Activated CD4-positive, alpha-beta T cell treated with anti-CD3 and anti-CD28 coated beads, Interleukin-2, amount 50 U/mL, for 16 hours (primary cell): ENCODE measurements around the gene CYTH4.

Source experiments
- DNase-seq: peaks from one replicate; pipeline ENCODE4 v3.0.0-alpha.2; 2020

Gene CYTH4

DNA sequence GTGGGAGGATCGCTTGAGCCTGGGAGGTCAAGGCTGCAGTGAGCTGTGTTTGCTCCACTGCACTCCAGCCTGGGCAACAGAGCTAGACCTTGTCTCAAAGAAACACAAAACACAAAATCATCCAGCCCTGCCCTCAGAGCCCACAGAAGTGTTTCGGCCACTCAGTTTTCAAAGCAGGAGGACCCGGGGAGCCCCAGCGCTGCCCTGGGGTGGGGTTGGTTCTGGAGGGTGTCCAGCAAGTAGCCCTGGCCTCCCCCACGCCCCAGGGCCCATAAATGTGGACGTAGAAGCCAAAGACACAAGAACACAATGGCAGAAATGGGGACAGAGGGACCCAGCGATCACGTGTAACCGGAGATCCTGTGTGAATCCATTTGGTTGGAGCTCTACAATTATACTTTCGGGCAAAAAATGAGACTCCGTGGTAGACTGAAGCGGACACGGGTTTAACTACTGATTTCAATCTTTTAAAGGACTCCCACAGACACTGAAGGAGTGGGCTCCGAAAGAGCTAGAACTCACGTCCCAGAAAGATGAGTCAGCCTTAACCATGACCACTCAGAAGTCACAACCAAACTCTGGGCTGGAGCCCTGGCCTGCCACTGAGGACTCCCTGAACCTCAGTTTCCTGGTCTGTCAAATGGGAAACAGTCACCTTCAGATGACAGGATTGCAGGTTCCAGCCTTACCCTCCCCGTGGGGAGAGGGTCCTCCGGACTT, 9.0 kb upstream of the CYTH4 start:
- peak; percentile 64 for DNase-seq

DNA sequence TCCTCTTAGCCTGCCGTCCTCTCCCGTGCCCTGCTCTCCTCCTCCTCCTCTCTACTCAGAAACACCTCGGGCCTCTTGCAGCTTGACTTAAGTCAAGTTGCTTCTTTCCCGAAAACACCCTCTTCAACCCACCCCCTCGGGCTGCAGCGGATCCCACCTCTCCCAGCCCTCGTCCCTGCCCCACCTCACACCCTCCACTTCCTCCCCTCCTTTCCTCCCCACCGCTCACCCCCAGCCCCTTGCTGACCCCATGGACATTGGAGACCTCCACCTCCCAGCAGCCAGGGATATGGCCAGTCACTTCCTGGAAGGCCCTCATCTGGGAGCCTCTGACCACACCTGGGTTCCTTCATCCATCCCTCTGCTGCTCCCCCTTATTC, 8.5 kb upstream of the CYTH4 start:
- no peak for DNase-seq

DNA sequence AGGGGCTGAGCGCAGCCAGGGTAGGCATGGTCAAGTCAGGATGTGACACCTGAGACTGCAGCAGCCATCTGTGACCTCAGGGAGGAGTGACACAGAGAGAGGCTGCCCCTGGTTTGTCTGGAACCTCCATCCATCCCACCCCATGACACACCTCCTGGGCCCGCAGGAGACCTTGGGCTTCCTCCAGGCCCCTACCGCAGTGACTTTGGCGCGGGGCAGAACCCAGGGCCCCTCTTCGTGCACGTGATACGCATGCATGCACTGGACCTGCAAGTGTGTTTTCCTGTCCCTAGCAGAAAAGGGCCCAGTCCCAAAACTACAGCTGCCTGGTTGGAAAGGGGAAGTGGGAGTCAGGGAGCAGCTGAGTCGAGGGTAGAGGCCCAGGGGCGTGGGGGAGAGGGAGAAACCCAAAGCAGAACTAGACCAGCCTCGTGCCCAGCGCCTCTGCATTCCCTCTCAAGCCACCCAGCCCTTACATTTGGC, 7.9 kb upstream of the CYTH4 start:
- DNase-seq = no peak

DNA sequence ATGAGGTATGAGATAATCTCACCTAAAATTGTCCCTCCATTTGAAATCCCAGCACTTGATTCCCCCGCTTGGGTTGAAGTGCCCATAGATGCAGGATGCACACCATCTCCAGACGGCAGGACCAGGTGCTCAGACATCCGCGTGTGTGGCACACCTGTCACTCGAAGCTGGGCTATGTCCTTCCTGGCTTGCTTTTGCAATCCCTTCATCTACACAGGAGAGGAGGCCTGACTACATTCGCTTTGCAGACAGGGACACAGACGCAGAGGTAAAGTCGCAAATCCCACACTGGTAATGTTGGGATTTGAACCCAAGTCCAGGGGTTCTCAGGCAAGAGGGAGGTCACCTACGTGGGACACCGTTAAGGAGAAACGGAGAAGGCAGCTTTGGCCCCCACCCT, 7.2 kb upstream of the CYTH4 start:
- DNase-seq = no peak

DNA sequence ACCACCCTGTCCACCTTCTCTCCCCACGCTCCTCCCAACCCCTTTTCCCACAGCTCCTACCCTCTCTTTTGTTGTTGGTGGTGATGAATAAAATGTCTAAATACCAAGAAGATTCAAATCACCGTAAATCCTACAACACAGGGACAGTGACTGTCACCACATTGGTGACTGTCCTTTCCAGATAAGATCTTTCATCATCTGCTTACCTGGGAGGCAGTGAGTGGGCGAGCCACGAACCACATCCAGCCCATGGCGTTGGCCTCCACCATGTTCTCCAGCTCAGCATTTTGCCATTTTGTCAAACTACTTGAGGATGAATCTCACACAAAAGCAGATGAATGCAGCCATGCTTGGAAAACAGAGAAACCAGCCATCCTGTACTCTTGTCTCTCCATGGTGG, 6.7 kb upstream of the CYTH4 start:
- peak; percentile 74 for DNase-seq

DNA sequence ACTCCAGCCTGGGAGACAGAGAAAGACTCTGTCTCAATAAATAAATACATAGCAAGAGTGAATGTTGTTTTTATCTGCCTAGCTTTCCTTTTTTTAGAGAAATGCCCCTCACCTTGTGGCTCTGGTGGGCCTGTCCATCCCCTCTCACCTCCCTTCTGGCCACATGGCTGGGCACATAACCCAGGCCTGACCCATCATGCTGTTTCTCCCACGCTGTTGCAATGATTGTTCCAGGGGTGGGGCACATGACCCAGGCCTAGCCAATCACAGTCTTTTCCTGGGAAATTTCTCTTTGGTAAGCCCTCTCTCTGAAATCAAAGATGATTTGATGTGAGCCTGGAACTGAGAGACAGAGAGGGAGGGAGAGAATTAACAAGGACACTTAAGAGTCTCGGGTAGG, 5.5 kb upstream of the CYTH4 start:
- DNase-seq = no peak

DNA sequence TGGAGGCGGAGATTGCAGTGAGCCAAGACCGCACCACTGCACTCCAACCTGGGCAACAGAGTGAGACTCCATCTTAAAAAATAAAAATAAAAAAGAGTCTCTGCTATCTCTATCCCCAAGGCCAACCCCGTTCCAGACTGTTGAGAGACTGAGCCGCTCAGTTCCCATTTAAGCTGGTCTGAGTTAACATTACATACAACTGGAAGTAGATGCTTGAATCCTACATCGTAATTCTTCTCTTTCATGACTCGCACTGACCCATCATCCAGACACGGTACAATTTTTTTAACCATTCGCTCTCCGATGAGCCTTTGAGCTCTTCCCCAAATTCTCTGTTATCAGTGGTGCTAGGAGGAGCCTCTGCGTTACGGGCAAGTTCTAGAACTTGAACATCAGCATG, 4.9 kb upstream of the CYTH4 start:
- no peak for DNase-seq

DNA sequence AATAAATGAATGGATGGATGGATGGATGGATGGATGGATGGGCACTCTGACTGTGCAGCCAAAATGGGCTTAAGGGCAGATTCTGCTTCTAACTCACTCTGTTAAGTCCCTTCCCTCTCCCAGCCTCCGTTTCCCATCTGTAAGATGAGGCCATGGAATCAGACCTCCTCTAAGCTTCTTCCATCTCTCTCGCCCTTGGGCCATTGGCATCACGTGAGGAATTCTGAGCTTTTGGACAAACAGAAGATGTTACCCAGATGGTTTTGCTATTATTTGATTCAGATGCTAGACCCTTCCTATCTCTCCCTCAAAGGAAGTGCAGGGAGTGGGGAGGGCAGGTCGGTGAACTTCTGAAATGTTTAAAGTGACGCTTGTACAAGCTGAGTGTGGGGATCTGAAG, 4.0 kb upstream of the CYTH4 start:
- DNase-seq = no peak

DNA sequence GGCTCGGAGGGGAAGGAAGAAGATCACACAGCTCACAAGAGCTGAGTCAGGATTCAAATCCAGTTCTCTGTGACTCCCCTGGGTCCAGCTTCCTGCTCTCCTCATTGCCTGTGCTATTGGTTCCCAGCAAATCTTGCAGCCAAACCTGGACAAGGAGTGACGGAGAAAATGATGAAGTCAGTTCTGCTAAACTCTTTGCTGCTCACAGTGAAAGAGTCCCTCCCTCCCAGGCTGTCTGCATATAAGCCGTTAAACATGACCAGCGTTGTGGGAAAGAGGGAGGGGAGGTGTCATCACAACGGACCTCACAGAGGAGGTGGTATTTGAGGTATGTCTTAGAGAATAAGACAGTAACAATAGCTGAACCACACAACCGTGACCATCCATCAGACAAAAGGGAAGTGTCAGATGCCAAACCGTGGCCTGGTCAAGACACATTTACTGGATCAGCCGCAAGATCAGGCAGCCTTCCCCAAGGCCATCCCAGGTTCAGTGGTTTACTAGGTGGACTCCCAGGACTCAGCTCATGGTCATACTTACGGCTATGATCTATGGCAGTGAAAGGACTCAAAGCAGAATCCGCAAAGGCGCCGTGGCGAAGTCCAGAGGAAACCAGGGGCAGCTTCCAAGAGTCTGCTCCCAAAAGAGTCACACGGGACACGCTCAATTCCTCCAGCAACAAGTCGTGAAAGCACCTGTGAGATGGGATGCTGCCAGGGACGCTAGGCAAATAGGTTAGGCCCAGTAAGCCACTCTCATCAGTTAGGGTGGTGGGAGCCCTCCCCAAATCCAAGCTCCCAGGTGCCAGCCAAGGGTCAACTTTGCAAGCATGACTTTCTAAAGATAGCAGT, 2.8 kb upstream of the CYTH4 start:
- no peak for DNase-seq

DNA sequence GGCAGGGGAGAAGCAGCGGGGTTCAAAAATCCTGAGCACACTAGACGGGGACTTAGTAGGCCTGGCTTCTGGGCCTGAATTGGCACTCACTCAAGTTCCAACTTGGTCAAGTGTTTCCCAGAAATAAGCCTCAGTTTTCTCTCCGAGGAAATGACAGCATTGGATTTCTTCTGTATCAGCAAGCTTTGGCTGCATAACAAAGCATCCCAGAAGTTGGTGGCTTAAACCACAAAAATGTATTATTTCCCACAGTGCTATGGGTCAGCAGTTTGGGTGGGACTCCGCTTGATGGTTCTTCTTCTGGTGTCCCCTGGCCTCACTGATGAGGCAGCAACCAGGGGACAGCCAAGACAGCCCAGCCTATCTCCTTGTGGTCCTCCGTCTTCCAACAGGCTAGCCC, 1.6 kb upstream of the CYTH4 start:
- no peak for DNase-seq

DNA sequence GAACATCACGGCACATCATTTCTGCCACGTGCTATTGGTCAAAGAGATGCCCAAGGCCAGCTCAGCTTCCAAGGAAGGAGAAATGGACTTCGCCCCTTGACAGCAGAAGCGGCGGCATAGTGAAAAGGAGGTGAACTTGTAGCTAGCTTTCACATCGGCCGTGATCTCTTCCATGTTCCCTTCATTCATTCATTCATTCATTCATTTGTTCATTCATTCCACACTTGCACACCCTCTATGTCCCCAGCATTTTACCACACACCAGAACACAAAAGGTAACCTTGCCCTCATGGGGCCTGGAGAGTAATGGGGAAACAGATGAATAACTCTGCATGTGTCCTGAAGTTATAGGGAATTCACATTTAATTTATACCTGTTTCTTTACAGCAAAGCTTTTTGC, 1.1 kb upstream of the CYTH4 start:
- no peak for DNase-seq

DNA sequence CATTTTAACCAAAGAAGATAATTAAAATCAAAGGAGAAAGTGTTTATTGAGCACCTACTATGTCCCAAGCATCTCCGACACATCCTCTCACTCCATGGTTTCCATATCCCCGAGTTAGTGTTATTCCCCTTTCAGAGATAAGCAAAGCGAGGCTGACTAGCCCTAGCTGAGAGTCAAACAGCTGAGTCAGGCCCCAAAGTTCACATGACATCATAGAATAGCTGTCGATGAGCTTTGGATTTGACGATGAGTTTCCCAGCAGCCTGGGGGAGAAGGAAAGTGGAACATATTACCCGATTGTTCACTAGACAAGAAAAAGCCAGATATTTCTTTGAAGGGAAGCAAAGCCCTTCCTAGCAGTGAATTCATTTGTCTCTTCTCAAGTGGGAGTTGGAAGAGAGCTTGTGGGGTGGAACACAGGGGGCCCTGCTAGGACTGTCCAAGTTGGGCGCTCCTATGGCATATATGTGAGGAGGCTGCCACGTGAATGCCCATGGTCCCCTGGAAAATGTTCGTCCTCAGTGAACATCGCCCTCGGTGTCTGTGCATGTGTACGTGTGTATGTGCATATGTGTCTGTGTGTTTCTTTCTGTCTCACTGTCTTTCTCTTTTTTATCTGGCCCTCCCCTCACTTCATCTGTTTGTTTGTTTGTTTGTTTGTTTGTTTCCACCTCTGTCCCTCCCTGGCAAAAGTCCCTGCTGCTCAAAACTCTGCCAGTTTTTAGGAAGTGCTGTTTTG, 493 bp upstream of the CYTH4 start:
- DNase-seq = no peak

DNA sequence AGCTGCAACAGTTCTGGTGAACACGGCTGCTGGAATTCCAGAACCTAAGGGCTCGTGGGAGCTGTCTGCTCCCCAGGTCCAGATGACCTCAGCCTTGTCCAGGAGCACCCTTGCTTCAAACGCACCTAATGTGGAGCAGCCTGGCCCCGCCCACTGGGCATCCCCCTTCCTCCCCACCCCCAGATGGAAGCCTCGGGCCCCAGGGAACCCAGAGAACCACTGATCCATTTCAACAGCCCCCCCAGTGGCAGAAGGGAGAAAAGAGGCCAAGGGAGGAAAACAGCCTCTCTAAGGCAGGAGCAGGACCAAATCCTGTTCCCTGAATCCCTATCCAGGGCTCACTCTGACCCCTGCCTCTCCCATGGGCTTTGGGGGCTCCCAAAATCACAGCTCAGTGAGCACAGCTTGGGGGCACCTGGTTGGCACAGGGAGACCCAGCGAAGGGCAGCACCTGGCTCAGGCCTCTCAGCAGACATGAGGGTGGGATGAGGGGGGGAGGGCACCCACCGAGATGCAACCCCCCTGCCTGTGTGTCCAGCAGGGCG, 1.2 kb downstream of the CYTH4 start:
- no peak for DNase-seq

DNA sequence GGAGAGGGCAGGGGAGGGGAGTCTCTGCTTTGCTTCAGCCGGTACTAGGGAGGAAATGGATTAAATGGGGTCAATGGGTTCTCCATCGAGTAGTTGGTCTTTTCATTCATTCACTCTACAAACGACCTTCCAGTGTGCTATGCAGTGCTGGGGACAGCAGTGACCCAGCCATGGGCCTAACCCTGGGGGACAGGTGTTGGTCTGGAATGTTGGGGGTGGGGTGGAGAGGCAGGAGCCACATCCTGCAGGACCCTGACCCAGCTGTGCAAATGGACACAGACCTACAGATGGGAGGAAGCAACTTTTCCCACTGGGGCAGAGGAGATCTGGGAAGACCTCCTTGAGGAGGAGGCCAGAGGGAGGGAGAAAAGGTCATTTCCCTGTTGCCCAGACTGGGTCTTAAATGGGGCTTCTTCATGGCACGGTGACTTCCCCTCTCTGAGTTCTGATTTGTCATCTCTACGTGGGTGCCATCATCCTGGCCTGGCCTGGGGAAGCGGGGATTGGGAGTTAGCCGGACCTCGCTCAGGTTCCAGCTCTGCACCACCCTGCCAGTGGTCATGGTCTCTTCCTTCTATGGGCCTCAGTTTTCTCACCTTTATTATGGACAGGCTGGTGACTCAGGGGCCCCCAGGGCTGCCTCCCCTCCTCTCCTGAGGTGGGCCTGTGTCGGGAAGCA, 2.0 kb downstream of the CYTH4 start:
- no peak for DNase-seq

DNA sequence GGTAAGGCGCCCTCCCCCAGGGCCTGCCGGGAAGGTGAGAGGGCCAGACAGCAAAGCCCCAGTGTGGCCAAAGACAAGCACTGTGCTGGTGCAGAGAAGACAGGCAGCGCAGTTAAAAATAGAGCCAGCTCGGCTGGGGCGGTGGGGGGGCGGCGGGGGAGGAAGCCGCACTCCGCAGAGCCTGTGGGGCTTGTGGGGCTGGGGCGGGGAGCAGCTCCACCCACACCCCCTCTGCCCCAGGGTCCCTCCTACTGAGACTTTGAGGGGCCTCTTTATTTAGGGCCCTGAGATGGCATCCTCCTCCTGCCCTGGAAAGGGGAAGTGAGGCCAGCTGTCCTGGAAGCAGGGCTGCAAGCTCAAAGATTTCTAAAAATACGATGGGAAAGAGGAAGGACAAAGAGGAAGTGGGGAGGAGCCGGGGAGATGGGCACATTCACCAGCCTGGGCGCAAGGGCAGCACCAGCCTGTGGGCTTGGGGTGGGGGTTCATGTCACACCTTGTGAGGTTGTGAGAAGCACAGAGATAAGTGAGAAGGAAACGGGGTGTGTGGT, 2.6 kb downstream of the CYTH4 start:
- peak; percentile 24 for DNase-seq

DNA sequence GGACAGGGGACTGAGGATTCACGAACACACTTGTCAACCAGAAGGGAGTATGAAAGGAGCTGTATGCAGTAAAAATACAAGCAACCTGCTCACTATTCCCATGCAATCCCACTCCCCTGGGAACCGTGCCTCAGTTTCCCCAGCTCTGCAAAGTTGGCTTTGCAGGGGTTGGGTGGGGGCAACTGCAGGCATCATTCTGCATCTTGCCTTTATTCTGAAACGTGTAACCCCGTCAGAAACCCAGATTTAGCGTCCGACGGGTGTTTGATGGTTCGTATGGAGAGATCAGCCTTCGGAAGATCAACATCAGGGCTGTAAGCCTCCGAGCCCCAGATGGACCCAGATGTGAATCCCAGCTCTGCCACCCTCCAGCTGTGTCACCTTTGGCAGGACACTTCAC, 3.6 kb downstream of the CYTH4 start:
- no peak for DNase-seq

DNA sequence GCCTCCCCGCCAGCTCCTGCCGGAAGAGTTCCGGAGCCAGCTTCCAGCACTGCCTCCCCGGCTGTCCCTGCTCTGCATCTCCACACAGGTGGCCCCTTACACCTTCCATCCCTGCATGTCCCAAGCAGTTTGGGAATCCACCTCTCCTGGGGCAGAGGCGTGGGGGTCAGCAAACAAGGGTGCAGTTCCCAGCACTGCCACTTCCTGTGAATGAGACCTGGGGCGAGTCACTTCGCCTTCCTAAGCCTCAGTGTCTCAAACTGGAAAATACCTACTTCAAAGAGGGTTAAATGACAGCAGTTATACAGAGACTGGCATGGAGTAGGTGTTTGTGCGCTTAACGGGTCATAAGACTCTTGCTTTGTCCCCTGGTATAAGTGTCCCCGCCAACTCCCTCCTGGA, 5.2 kb downstream of the CYTH4 start:
- DNase-seq = no peak

DNA sequence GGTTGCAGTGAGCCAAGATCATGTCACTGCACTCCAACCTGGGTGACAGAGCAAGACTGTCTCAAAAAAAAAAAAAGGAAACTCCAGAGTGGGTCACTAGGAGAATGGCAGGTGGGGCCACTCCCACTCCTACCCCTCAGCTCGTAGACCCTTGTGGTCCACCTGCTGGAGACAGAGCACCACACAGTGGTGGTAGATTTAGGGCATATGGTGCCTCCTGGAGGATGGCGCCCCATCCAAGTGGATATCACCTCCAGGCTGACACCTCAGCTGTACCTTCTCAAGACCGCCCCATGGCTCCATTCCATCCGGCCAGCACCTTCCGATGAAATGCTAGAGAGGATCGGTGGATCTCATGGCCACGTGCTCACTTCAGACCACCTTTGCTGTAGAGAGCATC, 6.2 kb downstream of the CYTH4 start:
- DNase-seq = no peak

DNA sequence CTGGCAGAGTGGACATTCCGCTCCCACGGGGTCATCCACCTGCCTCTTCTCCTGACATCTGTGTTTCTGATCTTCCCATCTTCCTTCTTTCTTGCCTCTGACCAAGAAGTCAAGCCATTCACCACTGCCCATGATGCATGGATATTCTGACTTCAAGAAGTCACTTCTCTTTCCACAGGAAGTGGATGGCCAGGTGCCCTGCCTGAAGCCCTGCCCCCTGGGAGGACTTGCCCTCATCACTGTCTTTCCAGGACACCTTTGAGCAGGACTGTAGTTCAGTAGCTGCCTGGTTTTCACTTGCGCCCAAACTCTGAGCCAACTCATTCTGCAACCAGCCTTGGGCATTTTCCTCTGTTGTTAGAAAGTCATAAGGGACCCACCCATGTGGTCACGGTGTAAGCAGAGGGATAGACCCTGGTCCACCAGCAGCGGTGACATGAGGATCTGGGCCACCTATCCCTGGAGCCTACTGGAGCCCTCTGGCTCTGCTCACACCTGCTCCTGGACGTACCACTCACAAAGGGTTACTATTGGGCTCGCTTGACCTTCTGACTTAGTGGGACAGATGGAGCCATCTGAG, 6.9 kb downstream of the CYTH4 start:
- DNase-seq = no peak

DNA sequence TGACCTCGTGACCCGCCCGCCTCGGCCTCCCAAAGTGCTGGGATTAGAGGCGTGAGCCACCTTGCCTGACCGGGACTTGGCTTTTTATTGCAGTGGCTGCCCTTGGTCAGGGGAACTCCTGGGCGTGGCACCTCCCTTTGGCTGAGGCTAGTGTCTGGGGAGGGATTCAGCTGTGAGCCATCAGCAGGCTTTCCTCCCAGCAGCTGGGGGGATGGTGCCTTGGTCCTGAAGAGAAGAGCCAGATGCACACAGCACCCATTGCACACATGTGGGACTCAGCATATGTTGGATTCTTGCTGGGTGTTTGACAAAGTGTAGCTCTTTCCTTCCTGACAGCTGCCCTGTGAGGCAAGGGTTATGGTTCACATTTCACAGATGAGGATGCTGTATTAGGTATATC, 8.4 kb downstream of the CYTH4 start:
- no peak for DNase-seq

DNA sequence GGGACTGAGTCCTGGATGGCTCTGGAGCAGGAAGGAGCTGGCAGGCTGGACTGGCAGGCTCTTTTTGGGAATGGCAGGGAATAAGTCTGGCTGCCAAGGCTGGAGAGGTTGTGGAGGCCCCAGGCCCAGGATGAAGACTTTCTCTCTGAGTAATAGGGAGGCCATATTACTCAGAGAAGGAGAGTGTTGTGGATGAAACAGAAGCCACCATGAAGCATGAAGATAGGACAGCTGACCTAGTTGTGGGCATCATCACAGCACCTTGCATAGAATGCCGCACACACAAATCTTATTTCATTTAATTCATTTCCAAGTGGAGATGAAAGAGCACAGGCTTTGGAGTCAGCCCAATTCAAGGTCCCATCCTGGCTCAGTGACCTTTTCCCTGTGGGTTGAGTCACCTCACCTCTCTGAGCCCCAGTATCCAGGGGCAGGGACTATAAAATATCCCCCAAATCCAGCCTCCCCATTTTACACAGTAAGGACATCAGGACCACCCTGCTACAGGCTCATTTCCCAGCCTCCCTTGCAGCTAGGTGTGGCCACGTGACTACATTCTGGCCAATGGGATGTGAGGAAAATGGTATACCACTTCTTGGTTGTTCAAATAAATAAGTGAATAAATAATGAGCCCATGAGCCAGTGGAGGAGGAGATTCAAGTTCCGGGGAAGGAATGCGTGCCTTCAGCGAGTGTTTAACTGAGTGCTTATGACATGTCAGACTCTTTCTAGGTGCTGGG, 9.4 kb downstream of the CYTH4 start:
- DNase-seq = no peak
